Heart right ventricle (tissue), 16 donors: ENCODE results near the gene TRDN. TPM values are rescaled to one million over a fixed set of nuclear protein-coding genes. Genes with fewer than 3 reads are reported as not detected.

ENCODE experiments used
- ATAC-seq, 8 donors: fragments of 200-7000 bp; cut with Tn5 transposase; one replicate each; pipeline ENCODE4 v1.9.1; 2020; ENCODE audit warnings: mild to moderate bottlenecking in 8 of 8, moderate library complexity in 8 of 8, moderate number of reproducible peaks in 1 of 8
- DNase-seq, 2 donors: peaks; one replicate each; pipeline ENCODE4 v3.0.0-alpha.2; 2020
- H3K27ac ChIP-seq, 10 donors: fragments of 200-600 bp; sonication (generic) in 2 of 10; one replicate each; pipeline versions ENCODE4 v1.5.0 to v1.8.0; 2020 to 2022; ENCODE audit warnings: mild to moderate bottlenecking in 3 of 10
- H3K27me3 ChIP-seq, 7 donors: fragments of 200-600 bp; one replicate each; pipeline ENCODE4 v1.8.0; 2021 to 2022; ENCODE audit warnings: mild to moderate bottlenecking in 2 of 7
- H3K36me3 ChIP-seq, 9 donors: fragments of 200-600 bp; sonication (generic) in 1 of 9; one replicate each; pipeline versions ENCODE4 v1.5.0 to v1.8.0; 2020 to 2022; ENCODE audit warnings: mild to moderate bottlenecking in 2 of 9
- H3K4me1 ChIP-seq, 9 donors: fragments of 200-600 bp; sonication (generic) in 1 of 9; one replicate each; pipeline versions ENCODE4 v1.5.0 to v1.8.0; 2020 to 2022; ENCODE audit warnings: mild to moderate bottlenecking in 4 of 9
- H3K4me3 ChIP-seq, 10 donors: fragments of 200-600 bp; sonication (generic) in 2 of 10; one replicate each; pipeline versions ENCODE4 v1.5.0 to v1.8.0; 2020 to 2022; ENCODE audit warnings: mild to moderate bottlenecking in 7 of 10, moderate library complexity in 2 of 10
- H3K9me3 ChIP-seq, 11 donors: fragments of 200-600 bp in 10 of 11; sonication (generic) in 2 of 11; one replicate each; pipeline versions ENCODE4 v1.5.0 to v1.8.0; 2013 to 2022; ENCODE audit warnings: mild to moderate bottlenecking in 2 of 11, control low read depth in 1 of 11, moderate library complexity in 1 of 11
- WGBS, 2 donors: extraction: QIAGEN DNeasy Blood & Tissue Kit; methylation state at CpG; one replicate each; pipeline ENCODE4 v1.1.7; 2013; ENCODE audit warnings: inconsistent platforms in 1 of 2; 5-methylcytosine and 5-hydroxymethylcytosine counted together
- intact Hi-C, 10 donors: fragments of 100-400 bp; cut with DNase I; formaldehyde crosslinking; loops; one replicate each; pipeline versions ENCODE4 v1.11.1 to v1.14.2; 2022
- polyA plus RNA-seq, 2 donors: library from polyadenylated mRNA; stranded (reverse); fragments of 200-250 nt; gene quantifications; one replicate each; pipeline ENCODE4 v1.2.3, GENCODE V29; 2013
- total RNA-seq, 10 donors: library from RNA; stranded (reverse); fragmentation: NEBNext Ultra II Directional in 3 of 10; extraction: Animal tissue kit (Norgen Biotek cat#: 25700) in 3 of 10; gene quantifications; one replicate each; pipeline versions ENCODE4 v1.2.1 to v1.2.4, GENCODE V29; 2021 to 2023
- TF ChIP-seq, protein P1 (sequence below), 9 donors: fragments of 200-600 bp; sonication (generic) in 2 of 9; IDR thresholded peaks; one replicate each; pipeline versions ENCODE4 v1.5.0 to v1.8.0; 2021 to 2022; ENCODE audit warnings: antibody characterized with exemption in 9 of 9, mild to moderate bottlenecking in 5 of 9, moderate library complexity in 1 of 9
- donor health status: Arrhythmogenic right ventricular cardiomyopathy.
- donor health status: ischemic (EF 13 %, LVEDD 7.1; RV severe dilation, severe dysfunction).
- donor health status: healthy with polysubstance abuse.
- donor health status: DM: no; HTN: yes; CAD: no.
- donor health status: DM: no; HTN: no; CAD: no.
- donor health status: ischemic (EF 25% LVEDD 6.9; RV normal size, moderate dysfunction).
- donor health status: ischemic (EF 25% LVEDD 5.7; RV mildly dilated, moderate dysfunction).
- donor health status: healthy.
- donor health status: DM: yes; HTN: yes; CAD: no.
- donor health status: Ischemic cardiomyopathy.
- donor health status: ischemic (EF 35%, LVEDD 5.7; RV mildly dilated, moderate dysfunction).
- donor health status: nonischemic (EF 11% LVEDD 7.7; RV severe dilation, severe dysfunction).
- donor health status: DM: yes; HTN: yes; CAD: no.
- donor health status: PGD.
- donor health status: ischemic (EF 29% LVEDD 5.4; RV normal size, mild dysfunction).
- donor health status: nonischemic (EF 23%, LVEDD 6.1; RV moderate dilation, normal function).

Gene TRDN
- total and polyA plus RNA-seq, 12 donors = 37.6 to 1,141 (median 437) TPM

GRCh38 chr6:123551939-123552707 is 84.6 kb downstream of the TRDN start:
- WGBS, 2 donors = 29 to 36% methylated on average over 4 of the region's 4 CpGs
- ATAC-seq (peak in 1 of 8 donors; percentile 58), DNase-seq (no peak)
- Histone ChIP-seq H3K36me3 (no peaks in the 10 kb centered on the region), H3K9me3 (peaks cover 0 to 10% (median 0%) of the 10 kb centered on the region in 11 donors), H3K27ac (peak overlapping the region in 3 of 10 donors; percentile 16 to 38 (median 37)), H3K27me3 (no peaks in the 10 kb centered on the region), H3K4me3 (peak overlapping the region in 1 of 10 donors; percentile 3), H3K4me1 (peaks cover 0 to 45% (median 13%) of the 10 kb centered on the region in 9 donors)
- intact Hi-C loops = no loop called here
- TF ChIP-seq, protein P1, sequence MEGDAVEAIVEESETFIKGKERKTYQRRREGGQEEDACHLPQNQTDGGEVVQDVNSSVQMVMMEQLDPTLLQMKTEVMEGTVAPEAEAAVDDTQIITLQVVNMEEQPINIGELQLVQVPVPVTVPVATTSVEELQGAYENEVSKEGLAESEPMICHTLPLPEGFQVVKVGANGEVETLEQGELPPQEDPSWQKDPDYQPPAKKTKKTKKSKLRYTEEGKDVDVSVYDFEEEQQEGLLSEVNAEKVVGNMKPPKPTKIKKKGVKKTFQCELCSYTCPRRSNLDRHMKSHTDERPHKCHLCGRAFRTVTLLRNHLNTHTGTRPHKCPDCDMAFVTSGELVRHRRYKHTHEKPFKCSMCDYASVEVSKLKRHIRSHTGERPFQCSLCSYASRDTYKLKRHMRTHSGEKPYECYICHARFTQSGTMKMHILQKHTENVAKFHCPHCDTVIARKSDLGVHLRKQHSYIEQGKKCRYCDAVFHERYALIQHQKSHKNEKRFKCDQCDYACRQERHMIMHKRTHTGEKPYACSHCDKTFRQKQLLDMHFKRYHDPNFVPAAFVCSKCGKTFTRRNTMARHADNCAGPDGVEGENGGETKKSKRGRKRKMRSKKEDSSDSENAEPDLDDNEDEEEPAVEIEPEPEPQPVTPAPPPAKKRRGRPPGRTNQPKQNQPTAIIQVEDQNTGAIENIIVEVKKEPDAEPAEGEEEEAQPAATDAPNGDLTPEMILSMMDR (IDR thresholded peaks at IDR 0.05) = no peak

DNA sequence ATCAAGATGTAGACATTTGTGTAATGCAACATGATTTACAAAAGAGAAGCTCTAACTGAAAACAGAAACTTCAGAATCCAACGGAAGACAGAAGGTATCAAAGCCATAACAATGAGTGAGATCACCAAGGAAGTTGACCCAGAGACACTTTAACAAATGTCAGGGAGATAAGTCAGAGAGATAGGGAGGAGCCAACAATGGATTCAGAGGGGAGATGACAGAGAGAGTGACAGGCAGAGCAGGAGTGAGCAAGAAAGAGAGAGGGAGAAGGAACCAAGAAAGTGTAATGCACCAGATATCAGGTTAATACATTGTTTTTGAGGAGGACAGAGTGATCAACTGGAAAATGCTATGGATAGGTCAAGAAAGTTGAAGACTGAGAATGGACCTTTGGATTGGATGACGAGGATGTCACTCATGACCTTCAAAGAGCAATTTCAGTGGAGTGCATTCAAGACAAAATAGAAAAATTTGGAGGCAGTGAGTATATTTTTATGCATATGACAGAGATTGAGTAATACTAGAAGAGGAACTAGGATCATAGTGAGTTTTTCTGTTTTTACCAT is 86.6 kb downstream of the TRDN start:
- WGBS, 2 donors = 47 to 52% methylated on average over 2 of the region's 2 CpGs
- Histone ChIP-seq H3K36me3 (peaks cover 0 to 9% (median 0%) of the 10 kb centered on the region in 9 donors), H3K9me3 (peaks cover 0 to 10% (median 0%) of the 10 kb centered on the region in 11 donors), H3K27me3 (no peaks in the 10 kb centered on the region), H3K4me3 (peak overlapping the region in 1 of 10 donors; percentile 10), H3K27ac (no peak overlapping the region), H3K4me1 (peaks cover 0 to 36% (median 12%) of the 10 kb centered on the region in 9 donors)
- TF ChIP-seq, protein P1 (IDR thresholded peaks at IDR 0.05) = no peak
- intact Hi-C loops = no loop called here
- ATAC-seq = peak in 3 of 8 donors; percentile 29 to 60 (median 54)
- DNase-seq = no peak

GRCh38 chr6:123549476-123549875 is 87.3 kb downstream of the TRDN start:
- Histone ChIP-seq H3K4me1 (peaks cover 0 to 36% (median 12%) of the 10 kb centered on the region in 9 donors), H3K27me3 (no peaks in the 10 kb centered on the region), H3K9me3 (peaks cover 0 to 10% (median 0%) of the 10 kb centered on the region in 11 donors), H3K27ac (no peak overlapping the region), H3K4me3 (no peak overlapping the region), H3K36me3 (peaks cover 0 to 9% (median 0%) of the 10 kb centered on the region in 9 donors)
- no peak for ATAC-seq
- DNase-seq = no peak
- TF ChIP-seq, protein P1 (IDR thresholded peaks at IDR 0.05) = no peak
- intact Hi-C loops = no loop called here

- H3K27me3 ChIP-seq = no peaks in the 10 kb centered on the region
- peaks cover 0 to 36% (median 8%) of the 10 kb centered on the region in 9 donors for H3K4me1 ChIP-seq
- ATAC-seq = no peak
Measured at GRCh38 chr6:123547216-123547978, 89.4 kb downstream of the TRDN start.

More at GRCh38 chr6:123547216-123547978, 89.4 kb downstream of the TRDN start:
- DNase-seq = no peak
- TF ChIP-seq, protein P1 (IDR thresholded peaks at IDR 0.05) = no peak
- H3K36me3 ChIP-seq = peaks cover 0 to 9% (median 0%) of the 10 kb centered on the region in 9 donors
- no peak overlapping the region for H3K4me3 ChIP-seq
- no peaks in the 10 kb centered on the region for H3K9me3 ChIP-seq
- intact Hi-C loops = no loop called here
- peak overlapping the region in 1 of 10 donors; percentile 17 for H3K27ac ChIP-seq
